MM.1S (cell line): Measurements from ENCODE around the gene DYNC1LI1.

Experiments
- DNase-seq: peaks from one replicate; pipeline ENCODE4 v3.0.0-alpha.2; 2015
- H2AFZ ChIP-seq: fragments of 300-600 bp; sonication (generic); 2 replicates; pipeline ENCODE4 v1.6.0; 2016; ENCODE audit warnings: antibody characterized with exemption, low read length
- H3F3A ChIP-seq: fragments of 300-600 bp; sonication (generic); 2 replicates; pipeline ENCODE4 v1.6.1; 2016; ENCODE audit warnings: mild to moderate bottlenecking, antibody characterized with exemption, low read length, moderate library complexity, mixed read lengths; ENCODE audit not compliant: insufficient read depth
- H3K27ac ChIP-seq: fragments of 300-600 bp; sonication (generic); 2 replicates; pipeline ENCODE4 v1.5.1; 2016; ENCODE audit warnings: mild to moderate bottlenecking, low read length
- H3K27me3 ChIP-seq: fragments of 300-600 bp; sonication (generic); replicated peaks from 2 replicates; pipeline ENCODE4 v1.6.0; 2016; ENCODE audit warnings: low read length; ENCODE audit not compliant: insufficient read depth
- H3K36me3 ChIP-seq: fragments of 300-600 bp; sonication (generic); replicated peaks from 2 replicates; pipeline ENCODE4 v1.6.1; 2016; ENCODE audit warnings: mild to moderate bottlenecking, low read length, mixed read lengths; ENCODE audit not compliant: insufficient read depth
- H3K4me1 ChIP-seq: fragments of 300-600 bp; sonication (generic); 2 replicates; pipeline ENCODE4 v1.6.1; 2016; ENCODE audit warnings: low read length, mixed read lengths
- H3K4me2 ChIP-seq: fragments of 300-600 bp; sonication (generic); 2 replicates; pipeline ENCODE4 v1.6.0; 2016; ENCODE audit warnings: low read depth, low read length
- H3K4me3 ChIP-seq: fragments of 300-600 bp; sonication (generic); 2 replicates; pipeline ENCODE4 v1.5.1; 2016; ENCODE audit warnings: low read length, mixed read lengths
- H3K79me2 ChIP-seq: fragments of 300-600 bp; sonication (generic); 2 replicates; pipeline ENCODE4 v1.6.1; 2016; ENCODE audit warnings: mixed run types, low read length, mixed read lengths
- H3K9ac ChIP-seq: fragments of 300-600 bp; sonication (generic); 2 replicates; pipeline ENCODE4 v1.6.1; 2016; ENCODE audit warnings: low read length, mixed read lengths
- H3K9me2 ChIP-seq: fragments of 300-600 bp; sonication (generic); replicated peaks from 2 replicates; pipeline ENCODE4 v1.6.1; 2016; ENCODE audit warnings: mild to moderate bottlenecking, low read length, mixed read lengths; ENCODE audit not compliant: insufficient read depth
- H3K9me3 ChIP-seq: fragments of 300-600 bp; sonication (generic); replicated peaks from 2 replicates; pipeline ENCODE4 v1.6.1; 2016; ENCODE audit warnings: mild to moderate bottlenecking, low read length, mixed read lengths; ENCODE audit not compliant: insufficient read depth
- H4K20me1 ChIP-seq: fragments of 300-600 bp; sonication (generic); 2 replicates; pipeline ENCODE4 v1.6.1; 2016; ENCODE audit warnings: mild to moderate bottlenecking, low read length, moderate library complexity, mixed read lengths; ENCODE audit not compliant: insufficient read depth
- CTCF ChIP-seq: fragments of 300-600 bp; sonication (generic); IDR thresholded peaks from 2 replicates; pipeline ENCODE4 v1.5.1; 2016; ENCODE audit warnings: antibody characterized with exemption, low read length, mixed read lengths
- EZH2 ChIP-seq: fragments of 300-600 bp; sonication (generic); optimal IDR thresholded peaks from 2 replicates; pipeline ENCODE3; 2017; ENCODE audit warnings: low read depth, mild to moderate bottlenecking, antibody characterized with exemption, low read length, mixed read lengths
- EZH2phosphoT487 ChIP-seq: fragments of 300-600 bp; sonication (generic); IDR thresholded peaks from 2 replicates; pipeline ENCODE4 v1.6.1; 2018; ENCODE audit warnings: antibody characterized with exemption, low read length

The DYNC1LI1 gene

DNA sequence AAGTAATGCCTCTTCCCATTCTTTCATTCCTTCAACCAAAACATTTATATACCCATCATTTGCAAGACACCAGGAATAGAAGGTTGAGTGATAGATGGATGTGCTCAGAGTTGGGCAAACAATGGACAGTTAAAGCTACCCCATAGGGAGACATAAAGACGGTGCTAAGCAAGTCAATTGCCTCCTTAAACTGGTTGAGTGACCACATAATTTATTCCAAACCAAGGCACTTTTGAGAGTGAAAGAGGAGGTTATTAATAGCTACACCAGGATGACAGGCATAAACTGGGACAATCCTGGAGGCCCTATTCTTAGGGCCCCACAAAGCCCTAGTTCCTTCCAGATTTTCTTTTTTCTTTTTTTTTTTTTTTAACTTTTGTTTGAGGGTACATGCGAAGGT, 21.4 kb upstream of the DYNC1LI1 start:
- Histone ChIP-seq H3K27ac (no peak overlapping the region), H3K79me2 (no peaks in the 10 kb centered on the region), H3K9me3 (no peaks in the 10 kb centered on the region), H3K4me1 (no peaks in the 10 kb centered on the region), H4K20me1 (no peaks in the 10 kb centered on the region), H3K4me3 (no peak overlapping the region), H3K9ac (no peak overlapping the region), H3K4me2 (no peak overlapping the region), H2AFZ (no peak overlapping the region), H3K9me2 (no peaks in the 10 kb centered on the region), H3K36me3 (no peaks in the 10 kb centered on the region), H3F3A (no peaks in the 10 kb centered on the region), H3K27me3 (no peaks in the 10 kb centered on the region)
- DNase-seq, result no peak
- TF ChIP-seq EZH2 (no peak), CTCF (no peak), EZH2phosphoT487 (no peak)

- Histone ChIP-seq H3K79me2 (no peaks in the 10 kb centered on the region), H3F3A (no peaks in the 10 kb centered on the region), H3K9me3 (no peaks in the 10 kb centered on the region), H3K27me3 (no peaks in the 10 kb centered on the region), H3K36me3 (no peaks in the 10 kb centered on the region), H3K9ac (no peak overlapping the region), H3K9me2 (no peaks in the 10 kb centered on the region), H3K27ac (no peak overlapping the region), H3K4me3 (no peak overlapping the region), H3K4me1 (no peaks in the 10 kb centered on the region), H4K20me1 (no peaks in the 10 kb centered on the region), H3K4me2 (no peak overlapping the region), H2AFZ (no peak overlapping the region)
- no peak for DNase-seq
- no peak for TF ChIP-seq EZH2
- TF ChIP-seq CTCF, result no peak
- no peak for TF ChIP-seq EZH2phosphoT487
Observed at GRCh38 chr3:32591186-32591585, 20.5 kb upstream of the DYNC1LI1 start.

DNA sequence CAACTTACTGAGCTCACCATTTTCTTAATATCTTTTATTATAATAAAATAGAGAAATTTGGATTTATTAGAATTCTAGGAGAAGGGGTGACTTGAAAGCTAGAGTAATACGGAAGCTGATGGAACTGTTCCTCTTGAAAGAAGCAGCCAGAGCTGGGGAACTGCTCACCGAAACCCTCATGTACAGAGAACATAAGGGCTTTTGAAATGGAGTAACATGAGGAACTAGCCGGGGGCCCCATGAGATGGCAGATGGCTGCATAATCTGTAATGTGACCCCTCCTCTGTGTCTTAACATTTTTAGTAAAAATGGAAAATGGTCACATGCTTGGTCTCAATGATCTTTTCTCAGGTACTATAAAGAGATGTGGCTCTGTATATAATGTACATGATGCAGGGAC, 15.7 kb upstream of the DYNC1LI1 start:
- Histone ChIP-seq H3K9ac (no peak overlapping the region), H3K27ac (no peak overlapping the region), H4K20me1 (no peaks in the 10 kb centered on the region), H3K4me1 (no peaks in the 10 kb centered on the region), H3K79me2 (no peaks in the 10 kb centered on the region), H3K9me3 (no peaks in the 10 kb centered on the region), H2AFZ (no peak overlapping the region), H3K9me2 (no peaks in the 10 kb centered on the region), H3K36me3 (no peaks in the 10 kb centered on the region), H3K4me3 (no peak overlapping the region), H3K27me3 (no peaks in the 10 kb centered on the region), H3F3A (no peaks in the 10 kb centered on the region), H3K4me2 (no peak overlapping the region)
- no peak for DNase-seq
- TF ChIP-seq CTCF, result no peak
- no peak for TF ChIP-seq EZH2
- no peak for TF ChIP-seq EZH2phosphoT487

DNA sequence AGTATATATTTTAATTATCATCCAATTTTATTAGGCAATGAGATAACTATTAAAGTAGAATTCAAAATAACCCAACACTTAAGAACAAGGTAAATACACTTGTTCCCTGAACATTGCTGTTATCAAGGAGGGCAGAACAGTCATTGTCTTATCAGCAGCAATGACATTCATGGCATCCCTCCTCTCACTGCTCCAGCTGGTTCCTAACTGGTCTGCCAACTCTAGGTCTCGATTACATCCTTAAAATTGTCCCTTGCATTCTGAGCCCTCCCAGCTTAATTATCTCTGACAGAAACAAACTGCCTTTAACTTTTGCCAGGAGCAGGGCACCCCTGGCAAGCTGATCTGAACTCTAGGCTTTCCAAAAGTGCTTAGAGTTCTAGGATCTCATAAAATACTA, 14.0 kb upstream of the DYNC1LI1 start:
- no peaks in the 10 kb centered on the region for H3K4me1 ChIP-seq
- no peaks in the 10 kb centered on the region for H3K9me2 ChIP-seq
- no peak overlapping the region for H3K27ac ChIP-seq
- no peak for DNase-seq
- H3K9ac ChIP-seq, result no peak overlapping the region
- H3F3A ChIP-seq, result no peaks in the 10 kb centered on the region
- no peaks in the 10 kb centered on the region for H3K79me2 ChIP-seq
- H3K36me3 ChIP-seq, result no peaks in the 10 kb centered on the region
- no peak overlapping the region for H3K4me3 ChIP-seq
- no peak overlapping the region for H2AFZ ChIP-seq
- H3K4me2 ChIP-seq, result no peak overlapping the region
- H4K20me1 ChIP-seq, result no peaks in the 10 kb centered on the region
- H3K9me3 ChIP-seq, result no peaks in the 10 kb centered on the region
- no peaks in the 10 kb centered on the region for H3K27me3 ChIP-seq
- TF ChIP-seq EZH2phosphoT487 (no peak), EZH2 (no peak), CTCF (no peak)
